H1 (cell line): ENCODE data around the gene CNOT2. TPM values are rescaled to one million over a fixed set of nuclear protein-coding genes. Genes with fewer than 3 reads are reported as not detected.

ENCODE experiments used
- CTCF ChIA-PET: fragments of 300-600 bp; sonication (Branson Sonifier 250); formaldehyde crosslinking; loops from one replicate; lab custom pipeline; 2021; ENCODE audit not compliant: partially characterized antibody; lab: Charles Lee
- POLR2A ChIA-PET: fragments of 300-600 bp; sonication (Branson Sonifier 250); formaldehyde crosslinking; loops from one replicate; lab custom pipeline; 2021; ENCODE audit warnings: inconsistent platforms; ENCODE audit not compliant: partially characterized antibody; lab: Charles Lee
- DNase-seq, 2 experiments: peaks; one replicate each; pipeline versions ENCODE4 v3.0.0 to v3.0.0-alpha.2; 2010 to 2022; ENCODE audit warnings: low spot score in 2 of 2, low read depth in 1 of 2, mixed read lengths in 1 of 2
- FAIRE-seq: peaks from 2 replicates; lab custom pipeline; 2011; peaks lifted over from hg19 to GRCh38; lab: Jason Lieb, UNC
- H2AFZ ChIP-seq: 2 replicates; pipeline ENCODE4 v1.8.1; 2012; ENCODE audit warnings: low read length, inconsistent platforms
- H2AK5ac ChIP-seq: 2 replicates; pipeline ENCODE4 v1.6.1; 2013; ENCODE audit warnings: low read depth, low read length
- H2BK120ac ChIP-seq: replicated peaks from 2 replicates; pipeline ENCODE3; 2013; ENCODE audit warnings: low read depth, low read length, inconsistent platforms
- H2BK12ac ChIP-seq: 2 replicates; pipeline ENCODE4 v1.6.1; 2013; ENCODE audit warnings: low read depth, low read length
- H2BK15ac ChIP-seq: 2 replicates; pipeline ENCODE4 v1.6.1; 2013; ENCODE audit warnings: low read length
- H2BK20ac ChIP-seq: 2 replicates; pipeline ENCODE4 v1.6.1; 2013; ENCODE audit warnings: low read length
- H2BK5ac ChIP-seq: 2 replicates; pipeline ENCODE4 v1.6.1; 2013; ENCODE audit warnings: low read depth, low read length
- H3K14ac ChIP-seq: 2 replicates; pipeline ENCODE4 v1.6.1; 2013; ENCODE audit warnings: inconsistent platforms; ENCODE audit not compliant: insufficient read length
- H3K18ac ChIP-seq: 2 replicates; pipeline ENCODE4 v1.6.1; 2013; ENCODE audit warnings: low read length; ENCODE audit errors: extremely low read depth
- H3K23ac ChIP-seq: 2 replicates; pipeline ENCODE4 v1.6.1; 2013; ENCODE audit warnings: inconsistent platforms; ENCODE audit not compliant: insufficient read length
- H3K23me2 ChIP-seq: 2 replicates; pipeline ENCODE4 v1.6.1; 2013; ENCODE audit warnings: low read depth, low read length
- H3K27ac ChIP-seq: 2 replicates; pipeline ENCODE4 v1.6.1; 2011; ENCODE audit warnings: low read depth, low read length, inconsistent platforms
- H3K27me3 ChIP-seq, 4 experiments: replicated peaks in 1 of 4; 1 replicate in 1 of 4; 2 replicates in 3 of 4; pipeline versions ENCODE4 v1.6.1 to v1.8.1; 2011 to 2013; ENCODE audit warnings: low read length in 3 of 4, mild to moderate bottlenecking in 3 of 4, inconsistent platforms in 2 of 4, mixed read lengths in 2 of 4, moderate library complexity in 1 of 4; ENCODE audit not compliant: control insufficient read depth in 3 of 4, insufficient read depth in 3 of 4; ENCODE audit errors: extremely low read depth in 1 of 4
- H3K36me3 ChIP-seq, 4 experiments: 2 replicates each; pipeline versions ENCODE4 v1.6.1 to v1.8.1; 2011 to 2013; ENCODE audit warnings: mild to moderate bottlenecking in 4 of 4, low read length in 3 of 4, moderate library complexity in 2 of 4, control low read depth in 1 of 4, inconsistent platforms in 1 of 4; ENCODE audit not compliant: insufficient read depth in 4 of 4, control insufficient read depth in 2 of 4
- H3K4ac ChIP-seq: replicated peaks from 2 replicates; pipeline ENCODE3; 2013; ENCODE audit warnings: low read length, low read depth, mixed read lengths, inconsistent platforms; ENCODE audit not compliant: insufficient read length
- H3K4me1 ChIP-seq, 4 experiments: replicated peaks in 1 of 4; 1 replicate in 1 of 4; 2 replicates in 3 of 4; pipeline versions ENCODE4 v1.6.1 to v1.8.1; 2011 to 2013; ENCODE audit warnings: low read length in 3 of 4, inconsistent platforms in 2 of 4, mixed read lengths in 1 of 4; ENCODE audit not compliant: insufficient read depth in 4 of 4, control insufficient read depth in 3 of 4
- H3K4me2 ChIP-seq, 2 experiments: 2 replicates each; pipeline versions ENCODE4 v1.6.1 to v1.8.1; 2011 to 2013; ENCODE audit warnings: low read depth in 2 of 2, low read length in 2 of 2, control low read depth in 1 of 2, inconsistent platforms in 1 of 2, mild to moderate bottlenecking in 1 of 2; ENCODE audit not compliant: insufficient read depth in 1 of 2
- H3K4me3 ChIP-seq, 4 experiments: fragments of 200-600, 300-600 bp in 1 of 4; sonication (generic), shearing (Covaris generic), sonication (Bioruptor Twin) in 1 of 4; 2 replicates each; pipeline versions ENCODE4 v1.5.1 to v1.8.1; 2011 to 2016; ENCODE audit warnings: low read length in 4 of 4, low read depth in 3 of 4, control low read depth in 2 of 4, inconsistent platforms in 2 of 4, mild to moderate bottlenecking in 2 of 4, mixed read lengths in 1 of 4, moderate library complexity in 1 of 4; ENCODE audit not compliant: insufficient read depth in 2 of 4; ENCODE audit errors: extremely low read depth in 1 of 4
- H3K56ac ChIP-seq: replicated peaks from 2 replicates; pipeline ENCODE3; 2013; ENCODE audit warnings: low read depth, mild to moderate bottlenecking, mixed read lengths, low read length, inconsistent platforms; ENCODE audit not compliant: insufficient read length
- H3K79me1 ChIP-seq: 2 replicates; pipeline ENCODE4 v1.6.1; 2013; ENCODE audit warnings: low read depth, low read length, control low read depth
- H3K79me2 ChIP-seq, 2 experiments: 2 replicates each; pipeline versions ENCODE4 v1.6.1 to v1.8.1; 2012 to 2013; ENCODE audit warnings: low read length in 2 of 2, mild to moderate bottlenecking in 2 of 2, inconsistent platforms in 1 of 2; ENCODE audit not compliant: insufficient read depth in 2 of 2, control insufficient read depth in 1 of 2
- H3K9ac ChIP-seq, 4 experiments: replicated peaks in 1 of 4; 1 replicate in 1 of 4; 2 replicates in 3 of 4; pipeline versions ENCODE4 v1.6.1 to v1.8.1; 2011 to 2013; ENCODE audit warnings: low read depth in 3 of 4, low read length in 3 of 4, control low read depth in 2 of 4, mild to moderate bottlenecking in 2 of 4, moderate library complexity in 2 of 4, inconsistent platforms in 1 of 4; ENCODE audit errors: extremely low read depth in 1 of 4
- H3K9me3 ChIP-seq, 2 experiments: 2 replicates each; pipeline versions ENCODE4 v1.6.1 to v1.8.1; 2012 to 2013; ENCODE audit warnings: mild to moderate bottlenecking in 2 of 2, moderate library complexity in 2 of 2, control low read depth in 1 of 2, inconsistent platforms in 1 of 2, low read depth in 1 of 2, low read length in 1 of 2, mixed read lengths in 1 of 2; ENCODE audit not compliant: insufficient read depth in 2 of 2
- H4K20me1 ChIP-seq, 2 experiments: replicated peaks in 1 of 2; 2 replicates each; pipeline versions ENCODE3 to v1.8.1; 2011 to 2013; ENCODE audit warnings: inconsistent platforms in 2 of 2, low read length in 2 of 2, mild to moderate bottlenecking in 1 of 2; ENCODE audit not compliant: insufficient read depth in 2 of 2, control insufficient read depth in 1 of 2
- H4K5ac ChIP-seq: 2 replicates; pipeline ENCODE4 v1.6.1; 2013; ENCODE audit warnings: low read length, low read depth, mixed read lengths, inconsistent platforms; ENCODE audit not compliant: insufficient read length
- H4K8ac ChIP-seq: 2 replicates; pipeline ENCODE4 v1.8.0; 2013; ENCODE audit warnings: mild to moderate bottlenecking, moderate library complexity, low read length, inconsistent platforms; ENCODE audit not compliant: insufficient read depth; ENCODE audit errors: extremely low read depth
- H4K91ac ChIP-seq: replicated peaks from 2 replicates; pipeline ENCODE3; 2013; ENCODE audit warnings: low read length, mixed read lengths, inconsistent platforms; ENCODE audit not compliant: insufficient read length
- CBX8 ChIP-seq: fragments of 300-800, 300-1000 bp; sonication (generic); IDR thresholded peaks from 2 replicates; pipeline ENCODE4 v1.7.1; 2016; ENCODE audit warnings: low read depth, low read length, borderline replicate concordance
- KDM1A ChIP-seq: fragments of 200-600, 300-600 bp; sonication (generic); IDR thresholded peaks from 2 replicates; pipeline ENCODE4 v1.7.1; 2016; ENCODE audit warnings: mild to moderate bottlenecking, low read length, borderline replicate concordance
- RFX5 ChIP-seq: IDR thresholded peaks from 2 replicates; pipeline ENCODE4 v1.6.1; 2011; ENCODE audit warnings: low read depth, low read length, improper control_type of control experiment, borderline replicate concordance
- SUZ12 ChIP-seq: fragments of 200-600 bp; sonication (generic); IDR thresholded peaks from 2 replicates; pipeline ENCODE4 v1.6.1; 2012; ENCODE audit warnings: mild to moderate bottlenecking, inconsistent platforms, low read length, moderate library complexity, mixed read lengths
- whole genome bisulfite sequencing, 2 experiments: shearing (Covaris generic) in 1 of 2; methylation state at CpG; one replicate each; pipeline versions ENCODE4 v1.1.6 to v1.1.7; 2013 to 2015; ENCODE audit warnings: low lambda C conversion rate in 2 of 2, mixed read lengths in 2 of 2, inconsistent platforms in 1 of 2, low coverage in 1 of 2, missing lambda C conversion rate in 1 of 2; ENCODE audit not compliant: insufficient replicate concordance in 2 of 2, insufficient coverage in 1 of 2, insufficient read length in 1 of 2; ENCODE audit errors: extremely low coverage in 1 of 2, missing lambda C conversion rate in 1 of 2; 5-methylcytosine and 5-hydroxymethylcytosine counted together
- polyA plus RNA-seq, 7 experiments: library from polyadenylated mRNA; depleted of rRNA in 3 of 7; stranded (reverse) in 5 of 7; unstranded in 2 of 7; fragments of >200 nt in 5 of 7; fragments of 200-250 nt in 2 of 7; gene quantifications; 1 replicate in 5 of 7; 2 replicates in 1 of 7; 4 replicates in 1 of 7; pipeline versions ENCODE4 v1.2.1 to v1.2.3, GENCODE V29; 2011 to 2013; ENCODE audit warnings: missing spikeins in 2 of 7, mixed read lengths in 2 of 7
- total RNA-seq: library from RNA; stranded (reverse); fragmentation: NEBNext Ultra II Directional; extraction: Animal tissue kit (Norgen Biotek cat#: 25700); gene quantifications from 2 replicates; pipeline ENCODE4 v1.2.1, GENCODE V29; 2021

CNOT2 gene
- total and polyA plus RNA-seq, 2 of the 8 experiments (the other 6 are each of a cell fraction or from before 2014, with no cell fraction given), result 61.2 to 64.8 TPM

DNA sequence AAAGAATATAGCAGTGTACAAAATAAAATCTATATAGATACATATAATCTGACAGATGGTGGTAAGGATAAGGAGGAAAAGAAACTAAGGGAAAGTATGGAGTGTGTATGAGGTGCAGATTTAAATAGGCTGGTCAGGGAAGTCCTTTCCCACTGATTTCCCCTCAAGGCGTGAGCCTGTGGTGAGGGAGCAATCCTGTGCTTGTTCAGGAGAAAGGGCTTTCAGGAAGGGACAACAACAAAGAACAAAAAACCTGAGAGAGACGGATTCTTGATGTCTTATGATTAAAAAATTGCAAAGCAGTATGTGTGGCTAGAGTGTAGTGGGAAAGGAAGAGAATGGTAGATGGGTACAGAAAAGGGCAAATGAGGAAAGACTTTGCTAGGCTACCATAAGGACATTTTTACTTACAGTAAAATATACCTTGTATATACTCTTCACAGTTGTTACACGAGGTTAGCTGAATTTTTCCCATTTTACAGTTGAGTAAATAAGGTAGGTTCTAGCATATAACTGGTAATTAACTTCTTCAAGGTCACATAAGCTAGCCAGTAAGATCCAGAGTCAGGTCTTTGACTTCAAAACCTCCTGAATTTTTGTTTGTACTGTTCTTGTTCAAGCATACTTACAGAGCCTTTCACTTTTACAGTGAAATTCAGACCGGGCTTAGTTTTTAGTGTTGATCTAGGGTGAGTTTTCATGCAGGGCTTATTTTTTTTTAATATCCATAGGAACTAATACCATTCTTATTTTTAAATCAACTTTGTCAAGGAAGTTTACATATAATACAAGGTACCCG is 15.6 kb downstream of the CNOT2 start:
- FAIRE-seq, result no peak
- no peak overlapping the region for H3K4me2 ChIP-seq
- H4K20me1 ChIP-seq, result peaks cover 2 to 9% of the 10 kb centered on the region in 2 experiments

More for the DNA sequence above, 15.6 kb downstream of the CNOT2 start:
- Histone ChIP-seq H3K23me2 (no peaks in the 10 kb centered on the region), H3K9ac (no peak overlapping the region), H3K27me3 (no peaks in the 10 kb centered on the region), H3K4ac (no peak overlapping the region), H3K4me1 (peaks cover 0 to 3% (median 2%) of the 10 kb centered on the region in 4 experiments; a peak in 2 of 7 replicates), H3K79me1 (no peaks in the 10 kb centered on the region; the same call in 1 of the 2 replicates), H2AFZ (no peak overlapping the region), H2AK5ac (no peak overlapping the region), H2BK20ac (no peak overlapping the region), H2BK15ac (no peak overlapping the region), H4K5ac (no peak overlapping the region), H2BK5ac (no peak overlapping the region), H3K36me3 (no peaks in the 10 kb centered on the region), H4K8ac (no peak overlapping the region), H3K18ac (no peak overlapping the region), H3K14ac (no peak overlapping the region), H3K79me2 (peaks cover 4 to 94% of the 10 kb centered on the region in 2 experiments; a peak in 3 of 4 replicates), H2BK12ac (no peak overlapping the region), H3K56ac (no peak overlapping the region), H3K4me3 (no peak overlapping the region), H3K23ac (no peak overlapping the region), H2BK120ac (no peak overlapping the region), H4K91ac (no peak overlapping the region), H3K27ac (no peak overlapping the region), H3K9me3 (no peaks in the 10 kb centered on the region)
- WGBS, 2 experiments, result 79% methylated on average over 5 of the region's 5 CpGs; no CpG with 5 or more reads in 1 of the 2 experiments
- CTCF ChIA-PET, result no interaction called here
- DNase-seq, result no peak
- POLR2A ChIA-PET, result interaction anchor here (1.3 to 1.7 kb wide), 2 partner anchors 15 kb away, joined by 3 to 4 read pairs; partner anchors contain the start of gene CNOT2
- TF ChIP-seq SUZ12, result no peak
- TF ChIP-seq KDM1A, result no peak
- TF ChIP-seq RFX5, result no peak
- TF ChIP-seq CBX8, result no peak
